Measurements from ENCODE around the gene GSAP. TPM values are rescaled to one million over a fixed set of nuclear protein-coding genes. Genes with fewer than 3 reads are reported as not detected.

The GSAP gene
- total RNA-seq, 1 donor from 2014 or later = 5.0 TPM

DNA sequence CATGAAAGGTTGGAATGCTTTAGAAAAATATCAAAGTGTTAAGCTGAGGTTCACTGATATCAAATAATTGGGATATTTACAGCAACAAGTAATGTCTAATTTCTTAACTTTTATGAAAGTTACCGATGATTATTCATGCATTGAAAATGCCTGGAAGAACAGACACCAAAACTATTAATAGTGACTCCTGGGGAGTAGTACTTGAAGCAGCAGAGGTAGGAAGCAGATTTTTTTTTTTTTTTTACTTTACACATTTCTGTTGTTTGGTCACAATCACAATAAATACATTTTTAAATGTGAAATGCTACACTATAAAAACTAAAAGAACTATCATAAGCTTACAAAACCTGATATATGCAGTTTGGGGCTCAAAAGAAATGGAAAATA lies 146.1 kb downstream of the GSAP start:
- TF ChIP-seq, protein P1, sequence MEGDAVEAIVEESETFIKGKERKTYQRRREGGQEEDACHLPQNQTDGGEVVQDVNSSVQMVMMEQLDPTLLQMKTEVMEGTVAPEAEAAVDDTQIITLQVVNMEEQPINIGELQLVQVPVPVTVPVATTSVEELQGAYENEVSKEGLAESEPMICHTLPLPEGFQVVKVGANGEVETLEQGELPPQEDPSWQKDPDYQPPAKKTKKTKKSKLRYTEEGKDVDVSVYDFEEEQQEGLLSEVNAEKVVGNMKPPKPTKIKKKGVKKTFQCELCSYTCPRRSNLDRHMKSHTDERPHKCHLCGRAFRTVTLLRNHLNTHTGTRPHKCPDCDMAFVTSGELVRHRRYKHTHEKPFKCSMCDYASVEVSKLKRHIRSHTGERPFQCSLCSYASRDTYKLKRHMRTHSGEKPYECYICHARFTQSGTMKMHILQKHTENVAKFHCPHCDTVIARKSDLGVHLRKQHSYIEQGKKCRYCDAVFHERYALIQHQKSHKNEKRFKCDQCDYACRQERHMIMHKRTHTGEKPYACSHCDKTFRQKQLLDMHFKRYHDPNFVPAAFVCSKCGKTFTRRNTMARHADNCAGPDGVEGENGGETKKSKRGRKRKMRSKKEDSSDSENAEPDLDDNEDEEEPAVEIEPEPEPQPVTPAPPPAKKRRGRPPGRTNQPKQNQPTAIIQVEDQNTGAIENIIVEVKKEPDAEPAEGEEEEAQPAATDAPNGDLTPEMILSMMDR (conservative IDR thresholded peaks at IDR 0.05) = no peak
- Mint-ChIP-seq H3K27ac (no peak overlapping the region), H3K9me3 (no peaks in the 10 kb centered on the region), H3K27me3 (no peaks in the 10 kb centered on the region), H3K4me3 (no peak overlapping the region), H3K4me1 (ENCODE audit: unreplicated experiment) (no peaks in the 10 kb centered on the region), H3K36me3 (no peaks in the 10 kb centered on the region)
- no peak for DNase-seq (ENCODE audit: extremely low spot score, unreplicated experiment)

DNA sequence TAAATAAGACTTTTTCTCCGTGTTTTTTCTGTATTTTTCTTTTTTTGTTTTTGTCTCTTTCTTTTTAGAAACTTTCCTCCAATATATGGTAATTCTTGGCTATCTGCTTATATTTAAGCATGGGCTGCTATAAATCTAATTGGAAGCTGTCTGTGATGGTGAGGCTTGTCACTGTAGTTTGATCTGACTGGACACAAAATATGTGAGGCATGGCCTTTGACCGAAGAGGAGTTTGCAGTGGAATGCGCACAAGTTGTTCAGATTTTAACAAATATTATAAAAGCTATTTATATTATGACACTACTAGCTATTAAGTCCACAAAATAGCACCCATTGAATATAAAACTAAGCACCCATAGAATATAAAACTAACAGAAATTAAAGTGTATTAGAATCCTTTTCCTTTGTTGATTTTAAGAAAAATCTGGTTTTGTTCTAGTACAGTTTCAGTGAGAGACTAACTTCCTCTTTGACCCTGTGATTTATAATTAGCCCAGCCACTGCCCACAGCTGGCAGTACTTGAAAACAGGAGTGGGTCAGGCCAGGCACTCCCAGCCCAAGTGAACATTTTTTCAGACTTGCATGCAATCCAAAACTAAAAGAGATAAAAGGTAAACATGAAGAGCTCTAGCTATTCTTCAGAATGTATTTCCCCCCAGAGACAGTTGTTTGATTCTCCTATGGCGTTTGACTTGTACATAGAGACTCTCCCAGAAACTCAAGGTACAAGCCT lies 146.6 kb downstream of the GSAP start:
- H3K4me1 Mint-ChIP-seq (ENCODE audit: unreplicated experiment) = no peaks in the 10 kb centered on the region
- no peak overlapping the region for H3K27ac Mint-ChIP-seq
- H3K9me3 Mint-ChIP-seq = no peaks in the 10 kb centered on the region
- no peaks in the 10 kb centered on the region for H3K27me3 Mint-ChIP-seq
- no peak overlapping the region for H3K4me3 Mint-ChIP-seq
- no peaks in the 10 kb centered on the region for H3K36me3 Mint-ChIP-seq
- TF ChIP-seq, protein P1 (conservative IDR thresholded peaks at IDR 0.05) = no peak
- DNase-seq (ENCODE audit: extremely low spot score, unreplicated experiment) = no peak

DNA sequence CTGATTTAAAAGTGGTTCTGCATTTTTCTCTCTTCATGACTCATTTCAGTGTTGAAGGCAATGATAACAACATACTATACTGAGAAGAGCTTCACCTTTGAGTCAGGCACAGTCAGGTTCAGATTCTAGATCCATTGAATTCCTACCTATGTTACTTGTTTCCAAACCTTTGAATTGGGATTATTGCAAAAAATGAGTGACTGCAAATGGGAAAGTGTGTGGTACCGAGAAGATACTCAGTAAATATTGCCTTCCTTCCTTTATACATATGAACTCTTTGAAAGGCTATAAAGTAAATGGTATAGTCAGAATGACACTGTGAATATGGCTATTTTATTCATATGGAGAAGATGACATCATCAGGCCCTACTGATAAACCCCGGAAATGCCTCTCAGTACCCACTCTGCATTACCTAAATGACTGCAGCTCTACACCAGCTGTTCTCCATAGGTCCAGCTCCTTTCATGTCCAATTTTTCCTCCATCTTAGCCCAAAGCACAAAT lies 149.8 kb downstream of the GSAP start:
- Mint-ChIP-seq H3K4me1 (ENCODE audit: unreplicated experiment) (no peaks in the 10 kb centered on the region), H3K27ac (no peak overlapping the region), H3K27me3 (no peaks in the 10 kb centered on the region), H3K36me3 (no peaks in the 10 kb centered on the region), H3K4me3 (no peak overlapping the region), H3K9me3 (no peaks in the 10 kb centered on the region)
- no peak for DNase-seq (ENCODE audit: extremely low spot score, unreplicated experiment)
- TF ChIP-seq, protein P1 (conservative IDR thresholded peaks at IDR 0.05) = no peak

DNA sequence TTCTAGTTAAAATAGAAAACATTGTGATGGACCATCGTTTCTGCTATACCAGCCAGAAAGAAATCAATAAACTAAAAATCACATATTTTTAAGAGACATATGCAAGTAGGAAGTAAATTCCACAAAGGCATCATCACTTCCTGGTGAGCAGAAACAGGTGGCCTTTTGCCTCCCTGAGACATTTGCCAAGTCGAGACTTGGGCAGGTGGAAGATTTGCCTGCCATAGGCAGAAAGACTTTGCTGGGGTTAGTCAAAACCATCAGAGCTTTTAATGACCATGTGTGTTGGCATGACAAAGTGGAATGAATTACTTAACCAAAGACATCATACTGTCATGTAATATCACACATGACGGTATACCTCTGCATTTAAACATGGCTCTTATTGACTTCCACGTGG lies 150.5 kb downstream of the GSAP start:
- TF ChIP-seq, protein P1 (conservative IDR thresholded peaks at IDR 0.05) = no peak
- Mint-ChIP-seq H3K27me3 (no peaks in the 10 kb centered on the region), H3K36me3 (no peaks in the 10 kb centered on the region)

DNA sequence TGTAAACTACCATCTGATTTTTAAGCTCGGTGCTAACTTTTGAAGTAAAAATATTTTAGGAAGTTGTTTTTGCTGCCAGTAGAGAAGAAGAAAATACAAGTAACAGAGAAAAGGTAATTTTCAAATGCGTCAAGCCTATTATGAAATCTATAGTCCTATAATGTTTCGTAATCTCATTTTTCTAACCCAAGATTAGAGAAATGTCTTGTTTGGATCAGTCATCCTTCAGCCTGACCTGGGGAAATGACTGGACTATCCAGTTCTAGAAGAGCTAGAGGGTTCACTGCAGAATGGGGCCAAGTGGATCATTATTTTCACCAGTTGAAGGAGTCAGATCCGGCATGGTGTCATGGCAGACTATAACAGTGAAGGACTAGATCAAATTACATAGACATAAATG lies 153.8 kb downstream of the GSAP start:
- Mint-ChIP-seq H3K9me3 (no peaks in the 10 kb centered on the region), H3K4me1 (ENCODE audit: unreplicated experiment) (no peaks in the 10 kb centered on the region), H3K4me3 (no peak overlapping the region), H3K27ac (no peak overlapping the region), H3K27me3 (no peaks in the 10 kb centered on the region), H3K36me3 (no peaks in the 10 kb centered on the region)
- TF ChIP-seq, protein P1 (conservative IDR thresholded peaks at IDR 0.05) = no peak
- DNase-seq (ENCODE audit: extremely low spot score, unreplicated experiment) = no peak

More for the DNA sequence above, 150.5 kb downstream of the GSAP start:
- Mint-ChIP-seq H3K4me1 (ENCODE audit: unreplicated experiment) (no peaks in the 10 kb centered on the region), H3K27ac (no peak overlapping the region), H3K9me3 (no peaks in the 10 kb centered on the region), H3K4me3 (no peak overlapping the region)
- DNase-seq (ENCODE audit: extremely low spot score, unreplicated experiment) = no peak

Other genes with a start within 250 kb of the GSAP start
- 0.99 and 1.9 TPM in 2 replicates for gene FGL2, start 216.5 kb downstream of the GSAP start, total RNA-seq (ENCODE audit: low replicate concordance)
- gene PTPN12, start 120.9 kb upstream of the GSAP start, total RNA-seq (ENCODE audit: low replicate concordance) = 69.1 and 76.7 TPM in 2 replicates